H9 (cell line): ENCODE data around the gene TMEM245. TPM values are rescaled to one million over a fixed set of nuclear protein-coding genes. Genes with fewer than 3 reads are reported as not detected.

Experiments
- DNase-seq: peaks from one replicate; pipeline ENCODE4 v3.0.0-alpha.2; 2017
- H2AFZ ChIP-seq: one replicate; pipeline ENCODE4 v1.6.1; 2013; ENCODE audit warnings: mild to moderate bottlenecking, low read length, control low read depth, moderate library complexity
- H2AK5ac ChIP-seq: 2 replicates; pipeline ENCODE4 v1.6.1; 2013; ENCODE audit warnings: low read length, control low read depth, mixed read lengths; ENCODE audit not compliant: insufficient read length
- H2BK120ac ChIP-seq: one replicate; pipeline ENCODE4 v1.6.1; 2013; ENCODE audit warnings: low read depth, mild to moderate bottlenecking, low read length, control low read depth, inconsistent platforms; ENCODE audit not compliant: poor library complexity, severe bottlenecking
- H2BK12ac ChIP-seq: 2 replicates; pipeline ENCODE4 v1.6.1; 2013; ENCODE audit warnings: low read length, control low read depth, mixed read lengths, low read depth; ENCODE audit not compliant: insufficient read length
- H2BK15ac ChIP-seq: 2 replicates; pipeline ENCODE4 v1.6.1; 2013; ENCODE audit warnings: low read depth, low read length, control low read depth
- H2BK20ac ChIP-seq: one replicate; pipeline ENCODE4 v1.6.1; 2013; ENCODE audit warnings: low read depth, mild to moderate bottlenecking, low read length, control low read depth, inconsistent platforms; ENCODE audit not compliant: poor library complexity, severe bottlenecking
- H2BK5ac ChIP-seq: 2 replicates; pipeline ENCODE4 v1.6.1; 2013; ENCODE audit warnings: low read length, control low read depth, mixed read lengths; ENCODE audit not compliant: insufficient read length
- H3K14ac ChIP-seq: 2 replicates; pipeline ENCODE4 v1.6.1; 2013; ENCODE audit warnings: low read length, control low read depth; ENCODE audit not compliant: insufficient read depth
- H3K18ac ChIP-seq: 2 replicates; pipeline ENCODE4 v1.6.1; 2013; ENCODE audit warnings: low read depth, mild to moderate bottlenecking, mixed read lengths, low read length, control low read depth; ENCODE audit not compliant: insufficient read length
- H3K23ac ChIP-seq: 2 replicates; pipeline ENCODE4 v1.6.1; 2013; ENCODE audit warnings: low read length, control low read depth, mixed read lengths, low read depth; ENCODE audit not compliant: insufficient read length
- H3K23me2 ChIP-seq: 2 replicates; pipeline ENCODE4 v1.6.1; 2013; ENCODE audit warnings: low read depth, mild to moderate bottlenecking, mixed read lengths, low read length, control low read depth; ENCODE audit not compliant: insufficient read length, poor library complexity, severe bottlenecking
- H3K27ac ChIP-seq: 2 replicates; pipeline ENCODE4 v1.5.1; 2013; ENCODE audit warnings: low read length, control low read depth, mixed read lengths, low read depth; ENCODE audit not compliant: insufficient read length
- H3K27me3 ChIP-seq: 2 replicates; pipeline ENCODE4 v1.6.1; 2013; ENCODE audit warnings: low read length, control low read depth, inconsistent platforms; ENCODE audit not compliant: insufficient read depth
- H3K4ac ChIP-seq: 2 replicates; pipeline ENCODE4 v1.6.1; 2013; ENCODE audit warnings: low read depth, mild to moderate bottlenecking, control low read depth, inconsistent platforms, low read length, moderate library complexity
- H3K4me1 ChIP-seq: 2 replicates; pipeline ENCODE4 v1.6.1; 2013; ENCODE audit warnings: low read length, control low read depth, inconsistent platforms; ENCODE audit not compliant: insufficient read depth
- H3K4me2 ChIP-seq: 2 replicates; pipeline ENCODE4 v1.6.1; 2013; ENCODE audit warnings: low read length, control low read depth, mixed read lengths; ENCODE audit not compliant: insufficient read length, insufficient read depth
- H3K56ac ChIP-seq: 2 replicates; pipeline ENCODE4 v1.6.1; 2013; ENCODE audit warnings: low read depth, mild to moderate bottlenecking, mixed read lengths, low read length, control low read depth; ENCODE audit not compliant: insufficient read length
- H3K79me1 ChIP-seq: 2 replicates; pipeline ENCODE4 v1.6.1; 2013; ENCODE audit warnings: low read depth, mild to moderate bottlenecking, moderate library complexity, low read length, control low read depth, inconsistent platforms; ENCODE audit not compliant: insufficient read depth, poor library complexity, severe bottlenecking
- H3K79me2 ChIP-seq: 2 replicates; pipeline ENCODE4 v1.6.1; 2013; ENCODE audit warnings: low read length, control low read depth, inconsistent platforms; ENCODE audit not compliant: insufficient read depth
- H3K9ac ChIP-seq: 2 replicates; pipeline ENCODE4 v1.6.1; 2013; ENCODE audit warnings: low read length, control low read depth, mixed read lengths; ENCODE audit not compliant: insufficient read length; ENCODE audit errors: extremely low read depth
- H3K9me3 ChIP-seq: one replicate; pipeline ENCODE4 v1.6.1; 2013; ENCODE audit warnings: low read depth, low read length, inconsistent platforms; ENCODE audit not compliant: control insufficient read depth
- H3T11ph ChIP-seq: one replicate; pipeline ENCODE4 v1.6.1; 2013; ENCODE audit warnings: mild to moderate bottlenecking, low read length, control low read depth, inconsistent platforms
- H4K20me1 ChIP-seq: one replicate; pipeline ENCODE4 v1.6.1; 2013; ENCODE audit not compliant: control insufficient read depth, insufficient read length, insufficient read depth
- H4K5ac ChIP-seq: 2 replicates; pipeline ENCODE4 v1.6.1; 2013; ENCODE audit warnings: low read depth, mild to moderate bottlenecking, mixed read lengths, low read length, control low read depth; ENCODE audit not compliant: insufficient read length
- H4K8ac ChIP-seq: replicated peaks from 2 replicates; pipeline ENCODE4 v1.6.1; 2013; ENCODE audit warnings: low read length, control low read depth, mixed read lengths, low read depth; ENCODE audit not compliant: insufficient read length
- H4K91ac ChIP-seq: 2 replicates; pipeline ENCODE4 v1.6.1; 2013; ENCODE audit warnings: low read depth, mild to moderate bottlenecking, moderate library complexity, mixed read lengths, low read length, control low read depth; ENCODE audit not compliant: insufficient read length
- H3K27ac Mint-ChIP-seq, 3 experiments: 2 replicates in 2 of 3; 3 replicates in 1 of 3; pipeline ENCODE4 v1.8.0; 2020 to 2021; ENCODE audit warnings: mixed read lengths in 3 of 3, mild to moderate bottlenecking in 1 of 3, moderate library complexity in 1 of 3
- H3K27me3 Mint-ChIP-seq: 2 replicates; pipeline ENCODE4 v1.8.0; 2021; ENCODE audit warnings: low read depth, mild to moderate bottlenecking, moderate library complexity, mixed read lengths
- H3K36me3 Mint-ChIP-seq, 3 experiments: 2 replicates in 2 of 3; 3 replicates in 1 of 3; pipeline ENCODE4 v1.8.0; 2020 to 2021; ENCODE audit warnings: low read depth in 3 of 3, mixed read lengths in 3 of 3; ENCODE audit not compliant: insufficient read depth in 1 of 3
- H3K4me1 Mint-ChIP-seq, 2 experiments: 2 replicates each; pipeline ENCODE4 v1.8.0; 2020; ENCODE audit warnings: mixed read lengths in 2 of 2
- H3K4me3 Mint-ChIP-seq, 2 experiments: 2 replicates in 1 of 2; 3 replicates in 1 of 2; pipeline ENCODE4 v1.8.0; 2020 to 2021; ENCODE audit warnings: mild to moderate bottlenecking in 2 of 2, mixed read lengths in 2 of 2, moderate library complexity in 1 of 2
- H3K9me3 Mint-ChIP-seq, 2 experiments: 2 replicates in 1 of 2; 3 replicates in 1 of 2; pipeline ENCODE4 v1.8.0; 2020; ENCODE audit warnings: mild to moderate bottlenecking in 2 of 2, mixed read lengths in 2 of 2, moderate library complexity in 1 of 2
- CTCF ChIP-seq: fragments of 200-600 bp; sonication (generic); conservative IDR thresholded peaks from 3 replicates; pipeline ENCODE4 v1.8.0; 2021; ENCODE audit warnings: antibody characterized with exemption, mild to moderate bottlenecking
- total RNA-seq: library from RNA; stranded (reverse); gene quantifications from 2 replicates; pipeline ENCODE4 v1.2.1, GENCODE V29; 2021

Gene TMEM245
- total RNA-seq, 1 experiment from 2014 or later: 37.9 TPM

GRCh38 chr9:109022873-109023272 is 96.9 kb downstream of the TMEM245 start:
- no peak overlapping the region for H4K91ac ChIP-seq
- H3K4me1 ChIP-seq: no peaks in the 10 kb centered on the region
- H3K79me1 ChIP-seq: no peaks in the 10 kb centered on the region
- H3K23ac ChIP-seq: no peak overlapping the region
- no peaks in the 10 kb centered on the region for H3K9me3 Mint-ChIP-seq
- no peaks in the 10 kb centered on the region for H3K27me3 Mint-ChIP-seq
- DNase-seq: no peak
- no peak overlapping the region for H3K18ac ChIP-seq
- H2BK15ac ChIP-seq: no peak overlapping the region
- H3K56ac ChIP-seq: no peak overlapping the region
- H2BK20ac ChIP-seq: no peak overlapping the region
- H2BK5ac ChIP-seq: no peak overlapping the region
- no peaks in the 10 kb centered on the region for H3K79me2 ChIP-seq
- H3T11ph ChIP-seq: no peak overlapping the region
- no peaks in the 10 kb centered on the region for H4K20me1 ChIP-seq
- no peak overlapping the region for H3K14ac ChIP-seq
- no peak overlapping the region for H2BK120ac ChIP-seq
- H3K27me3 ChIP-seq: no peaks in the 10 kb centered on the region
- H3K4me1 Mint-ChIP-seq: peaks cover 9 to 11% of the 10 kb centered on the region in 2 experiments
- no peak for TF ChIP-seq CTCF
- H3K27ac Mint-ChIP-seq: peak overlapping the region in 2 of 3 experiments; percentile 27 to 78; a peak in 2 of 7 replicates
- no peak overlapping the region for H3K4ac ChIP-seq
- H3K27ac ChIP-seq: no peak overlapping the region
- H3K9me3 ChIP-seq: no peaks in the 10 kb centered on the region
- H3K4me2 ChIP-seq: no peak overlapping the region
- peaks cover 10 to 24% (median 22%) of the 10 kb centered on the region in 3 experiments for H3K36me3 Mint-ChIP-seq
- H2BK12ac ChIP-seq: no peak overlapping the region
- no peak overlapping the region for H2AFZ ChIP-seq
- no peaks in the 10 kb centered on the region for H3K23me2 ChIP-seq
- no peak overlapping the region for H4K8ac ChIP-seq
- no peak overlapping the region for H4K5ac ChIP-seq
- no peak overlapping the region for H3K4me3 Mint-ChIP-seq
- H3K9ac ChIP-seq: no peak overlapping the region
- H2AK5ac ChIP-seq: no peak overlapping the region
